D721Med (cell line): ENCODE measurements around the gene PAK4.

Source experiments
- DNase-seq: peaks from one replicate; pipeline ENCODE4 v3.0.0; 2011; ENCODE audit warnings: low spot score; ENCODE audit not compliant: insufficient read length
- FAIRE-seq: peaks from 2 replicates; lab custom pipeline; 2011; peaks lifted over from hg19 to GRCh38; lab: Jason Lieb, UNC
- TF ChIP-seq, protein P1 (sequence below): IDR thresholded peaks from 2 replicates; pipeline ENCODE4 v1.5.1; 2012; ENCODE audit warnings: mild to moderate bottlenecking, control low read depth; ENCODE audit not compliant: insufficient read depth; ENCODE audit errors: missing control alignments

The PAK4 gene

DNA sequence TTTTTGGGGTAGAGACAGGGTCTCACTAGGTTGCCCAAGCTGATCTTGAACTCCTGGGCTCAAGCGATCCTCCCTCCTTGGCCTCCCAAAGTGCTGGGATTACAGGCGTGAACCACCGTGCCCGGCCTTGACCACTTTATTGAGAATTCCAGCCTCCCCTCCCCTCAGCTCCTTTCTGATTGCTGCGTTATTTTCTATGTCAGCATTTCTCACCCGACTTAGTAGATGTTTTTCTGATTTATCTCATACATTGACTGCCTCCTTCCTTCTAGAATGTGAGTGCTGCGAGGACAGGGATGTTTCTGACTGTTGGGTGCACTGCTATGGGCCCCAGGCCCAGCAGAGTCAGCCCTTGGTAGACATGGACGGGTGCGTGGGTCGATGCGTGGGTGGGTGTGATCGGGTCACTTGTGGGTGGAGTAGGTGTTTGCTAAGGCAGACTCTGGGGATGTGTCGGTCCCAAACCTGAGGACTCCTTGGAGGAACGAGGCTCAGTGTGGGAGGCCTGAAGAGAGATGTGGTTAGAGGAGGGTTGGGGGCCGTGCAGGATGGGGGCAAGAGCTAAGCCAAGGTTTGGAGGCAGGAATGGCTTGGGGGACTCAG, 37.0 kb downstream of the PAK4 start:
- DNase-seq (no peak), FAIRE-seq (no peak)
- TF ChIP-seq, protein P1, sequence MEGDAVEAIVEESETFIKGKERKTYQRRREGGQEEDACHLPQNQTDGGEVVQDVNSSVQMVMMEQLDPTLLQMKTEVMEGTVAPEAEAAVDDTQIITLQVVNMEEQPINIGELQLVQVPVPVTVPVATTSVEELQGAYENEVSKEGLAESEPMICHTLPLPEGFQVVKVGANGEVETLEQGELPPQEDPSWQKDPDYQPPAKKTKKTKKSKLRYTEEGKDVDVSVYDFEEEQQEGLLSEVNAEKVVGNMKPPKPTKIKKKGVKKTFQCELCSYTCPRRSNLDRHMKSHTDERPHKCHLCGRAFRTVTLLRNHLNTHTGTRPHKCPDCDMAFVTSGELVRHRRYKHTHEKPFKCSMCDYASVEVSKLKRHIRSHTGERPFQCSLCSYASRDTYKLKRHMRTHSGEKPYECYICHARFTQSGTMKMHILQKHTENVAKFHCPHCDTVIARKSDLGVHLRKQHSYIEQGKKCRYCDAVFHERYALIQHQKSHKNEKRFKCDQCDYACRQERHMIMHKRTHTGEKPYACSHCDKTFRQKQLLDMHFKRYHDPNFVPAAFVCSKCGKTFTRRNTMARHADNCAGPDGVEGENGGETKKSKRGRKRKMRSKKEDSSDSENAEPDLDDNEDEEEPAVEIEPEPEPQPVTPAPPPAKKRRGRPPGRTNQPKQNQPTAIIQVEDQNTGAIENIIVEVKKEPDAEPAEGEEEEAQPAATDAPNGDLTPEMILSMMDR: no peak

- TF ChIP-seq, protein P1: no peak
- DNase-seq (no peak), FAIRE-seq (no peak)
Measured at GRCh38 chr19:39163621-39164020, 38.0 kb downstream of the PAK4 start.

GRCh38 chr19:39164289-39164688, 38.7 kb downstream of the PAK4 start:
- DNase-seq (no peak), FAIRE-seq (no peak)
- TF ChIP-seq, protein P1: no peak

DNA sequence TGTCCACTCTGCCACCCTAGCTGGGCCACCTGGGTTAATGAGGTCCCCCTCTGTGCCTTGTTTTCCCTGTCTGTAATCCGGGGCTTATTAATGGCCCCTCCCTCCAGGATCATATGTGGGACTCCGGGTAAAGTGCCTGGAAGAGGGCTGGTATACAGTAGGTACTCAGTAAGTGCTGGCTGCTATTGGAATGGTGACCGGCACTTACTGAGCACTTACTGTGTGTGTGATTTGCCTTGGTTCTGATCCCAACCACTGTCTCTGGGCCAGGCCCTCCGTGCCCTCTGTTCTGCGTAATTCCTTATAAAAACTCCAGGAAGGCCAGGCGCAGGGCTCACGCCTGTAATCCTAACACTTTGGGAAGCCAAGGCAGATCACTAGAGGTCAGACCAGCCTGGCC, 40.3 kb downstream of the PAK4 start:
- no peak for FAIRE-seq
- no peak for DNase-seq
- TF ChIP-seq, protein P1: no peak

DNA sequence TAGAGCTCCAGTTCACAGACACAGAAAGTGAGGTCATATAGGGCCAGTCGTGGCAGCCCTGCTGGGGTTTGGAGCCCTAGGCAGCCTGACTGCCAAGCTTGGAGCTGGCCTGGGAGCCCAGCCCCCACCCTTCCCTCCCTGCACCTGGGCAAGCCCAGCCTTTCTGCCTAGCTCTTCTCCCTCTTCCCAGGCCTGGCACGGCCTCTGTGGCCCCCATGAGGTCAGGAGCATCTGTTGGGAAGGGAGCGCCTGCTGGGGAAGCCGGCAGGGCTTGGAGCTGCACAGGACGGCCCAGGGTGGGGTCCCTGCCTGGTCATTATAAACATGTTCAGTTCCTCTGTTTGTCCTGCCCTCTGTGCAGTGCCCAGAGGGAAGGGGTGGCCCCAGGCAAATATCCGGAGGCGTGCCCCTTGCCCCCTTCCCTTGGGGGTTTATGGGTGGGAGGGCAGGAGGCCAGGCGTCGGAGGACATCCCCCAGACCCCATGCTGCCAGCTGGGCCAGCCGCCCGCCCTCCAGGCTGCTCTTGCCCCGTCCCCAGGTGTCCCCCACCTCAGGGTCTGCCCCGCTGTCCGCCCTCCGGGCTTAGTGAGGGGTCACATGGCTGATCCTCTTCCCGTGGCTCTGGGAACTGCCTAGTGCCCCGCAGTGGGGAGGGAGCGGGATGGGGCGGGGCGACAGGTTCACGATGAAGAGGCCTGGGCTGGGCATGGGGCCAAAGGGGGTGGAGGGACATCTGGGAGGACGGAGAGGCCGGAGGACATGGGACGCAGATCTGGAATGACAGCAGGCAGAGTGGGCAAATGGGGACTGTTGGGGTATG, 41.2 kb downstream of the PAK4 start:
- no peak for FAIRE-seq
- no peak for DNase-seq
- TF ChIP-seq, protein P1: no peak

GRCh38 chr19:39167461-39168257, 42.1 kb downstream of the PAK4 start:
- DNase-seq (no peak), FAIRE-seq (no peak)
- TF ChIP-seq, protein P1: no peak
